Nephron progenitor cell (in vitro differentiated cells): ENCODE results near the gene TNNT3.
A peak's percentile ranks its signal among the peaks of the same experiment; 100 is the strongest.

ENCODE experiments used
- DNase-seq: peaks from one replicate; pipeline ENCODE4 v3.0.0; 2021
- H3K27ac Mint-ChIP-seq: 2 replicates; pipeline ENCODE4 v1.8.0; 2021; ENCODE audit warnings: mild to moderate bottlenecking, moderate library complexity, mixed read lengths
- H3K27me3 Mint-ChIP-seq: 2 replicates; pipeline ENCODE4 v1.8.0; 2021; ENCODE audit warnings: mild to moderate bottlenecking, low read depth, mixed read lengths; ENCODE audit not compliant: poor library complexity
- H3K36me3 Mint-ChIP-seq: 2 replicates; pipeline ENCODE4 v1.8.0; 2021; ENCODE audit warnings: low read depth, mixed read lengths
- H3K4me1 Mint-ChIP-seq: 2 replicates; pipeline ENCODE4 v1.8.0; 2021; ENCODE audit warnings: mixed read lengths
- H3K4me3 Mint-ChIP-seq: 2 replicates; pipeline ENCODE4 v1.8.0; 2021; ENCODE audit warnings: mild to moderate bottlenecking, moderate library complexity, mixed read lengths
- H3K9me3 Mint-ChIP-seq: 2 replicates; pipeline ENCODE4 v1.8.0; 2021; ENCODE audit warnings: mild to moderate bottlenecking, moderate library complexity, mixed read lengths
- CTCF ChIP-seq: fragments of 200-600 bp; sonication (generic); IDR thresholded peaks from 2 replicates; pipeline ENCODE4 v1.5.0; 2021; ENCODE audit warnings: antibody characterized with exemption

Gene TNNT3

GRCh38 chr11:1935156-1936071, 15.9 kb downstream of the TNNT3 start:
- TF ChIP-seq CTCF: no peak
- no peak overlapping the region for H3K27ac Mint-ChIP-seq
- H3K9me3 Mint-ChIP-seq: no peaks in the 10 kb centered on the region
- H3K36me3 Mint-ChIP-seq: no peaks in the 10 kb centered on the region
- H3K4me3 Mint-ChIP-seq: no peak overlapping the region
- DNase-seq: peak; percentile 3
- H3K4me1 Mint-ChIP-seq: peaks cover 54% of the 10 kb centered on the region
- H3K27me3 Mint-ChIP-seq: peaks cover 6% of the 10 kb centered on the region

GRCh38 chr11:1936072-1936780, 16.7 kb downstream of the TNNT3 start:
- H3K27ac Mint-ChIP-seq: no peak overlapping the region
- no peak for TF ChIP-seq CTCF
- H3K4me3 Mint-ChIP-seq: no peak overlapping the region
- H3K4me1 Mint-ChIP-seq: peaks cover 56% of the 10 kb centered on the region
- DNase-seq: peak; percentile 4
- H3K36me3 Mint-ChIP-seq: no peaks in the 10 kb centered on the region
- H3K27me3 Mint-ChIP-seq: peaks cover 6% of the 10 kb centered on the region
- H3K9me3 Mint-ChIP-seq: no peaks in the 10 kb centered on the region

GRCh38 chr11:1936781-1937615, 17.5 kb downstream of the TNNT3 start:
- Mint-ChIP-seq H3K27me3 (peaks cover 6% of the 10 kb centered on the region), H3K27ac (no peak overlapping the region), H3K4me1 (peaks cover 52% of the 10 kb centered on the region), H3K36me3 (no peaks in the 10 kb centered on the region), H3K4me3 (no peak overlapping the region), H3K9me3 (no peaks in the 10 kb centered on the region)
- peak; percentile 14 for DNase-seq
- TF ChIP-seq CTCF: no peak

- H3K27ac Mint-ChIP-seq: no peak overlapping the region
- DNase-seq: peak; percentile 7
- no peaks in the 10 kb centered on the region for H3K9me3 Mint-ChIP-seq
- no peak for TF ChIP-seq CTCF
- H3K27me3 Mint-ChIP-seq: peaks cover 6% of the 10 kb centered on the region
- H3K36me3 Mint-ChIP-seq: no peaks in the 10 kb centered on the region
- peaks cover 52% of the 10 kb centered on the region for H3K4me1 Mint-ChIP-seq
- no peak overlapping the region for H3K4me3 Mint-ChIP-seq
Measured at GRCh38 chr11:1937616-1938342, 18.3 kb downstream of the TNNT3 start.

GRCh38 chr11:1938343-1939005, 19.0 kb downstream of the TNNT3 start:
- Mint-ChIP-seq H3K27ac (no peak overlapping the region), H3K4me3 (no peak overlapping the region)
- DNase-seq: peak; percentile 6

More at GRCh38 chr11:1938343-1939005, 19.0 kb downstream of the TNNT3 start:
- Mint-ChIP-seq H3K36me3 (no peaks in the 10 kb centered on the region), H3K27me3 (peaks cover 3% of the 10 kb centered on the region), H3K9me3 (no peaks in the 10 kb centered on the region), H3K4me1 (peaks cover 50% of the 10 kb centered on the region)
- TF ChIP-seq CTCF: no peak
